Keratinocyte (primary cell): Measurements from ENCODE around the gene SLC35B2. TPM values are rescaled to one million over a fixed set of nuclear protein-coding genes. Genes with fewer than 3 reads are reported as not detected.

Experiments used
- DNase-seq: peaks from one replicate; pipeline ENCODE4 v3.0.0-alpha.2; 2011; ENCODE audit warnings: low read depth, missing footprints, low spot score
- FAIRE-seq: peaks from 2 replicates; lab custom pipeline; 2011; peaks lifted over from hg19 to GRCh38; lab: Jason Lieb, UNC
- H2AFZ ChIP-seq: 2 replicates; pipeline ENCODE4 v1.6.0; 2012; ENCODE audit warnings: low read length, control low read depth, inconsistent platforms; ENCODE audit not compliant: control insufficient read depth
- H3K27ac ChIP-seq: 2 replicates; pipeline ENCODE4 v1.5.1; 2011; ENCODE audit warnings: low read length; ENCODE audit not compliant: control insufficient read depth, insufficient read depth
- H3K27me3 ChIP-seq: 3 replicates; pipeline ENCODE4 v1.6.0; 2011; ENCODE audit warnings: low read length; ENCODE audit not compliant: control insufficient read depth, insufficient read depth; ENCODE audit errors: extremely low read depth
- H3K36me3 ChIP-seq, 2 experiments: 2 replicates in 1 of 2; 3 replicates in 1 of 2; pipeline ENCODE4 v1.5.1; 2011; ENCODE audit warnings: low read length in 2 of 2, mild to moderate bottlenecking in 1 of 2; ENCODE audit not compliant: control insufficient read depth in 2 of 2, insufficient read depth in 2 of 2; ENCODE audit errors: extremely low read depth in 1 of 2
- H3K4me1 ChIP-seq: 3 replicates; pipeline ENCODE4 v1.5.1; 2011; ENCODE audit warnings: low read length; ENCODE audit not compliant: control insufficient read depth, insufficient read depth; ENCODE audit errors: extremely low read depth
- H3K4me2 ChIP-seq: 3 replicates; pipeline ENCODE4 v1.6.0; 2011; ENCODE audit warnings: low read depth, low read length; ENCODE audit not compliant: control insufficient read depth, insufficient read depth; ENCODE audit errors: extremely low read depth
- H3K4me3 ChIP-seq, 3 experiments: fragments of 200-600 bp in 1 of 3; sonication (generic) in 1 of 3; 2 replicates in 2 of 3; 3 replicates in 1 of 3; pipeline ENCODE4 v1.5.1; 2011 to 2016; ENCODE audit warnings: low read length in 3 of 3, mild to moderate bottlenecking in 3 of 3, control low read depth in 2 of 3, inconsistent platforms in 1 of 3, low read depth in 1 of 3, mixed read lengths in 1 of 3, mixed run types in 1 of 3, moderate library complexity in 1 of 3; ENCODE audit not compliant: control insufficient read depth in 2 of 3, insufficient read depth in 2 of 3; ENCODE audit errors: extremely low read depth in 1 of 3
- H3K79me2 ChIP-seq: 2 replicates; pipeline ENCODE4 v1.6.0; 2012; ENCODE audit warnings: low read length; ENCODE audit not compliant: control insufficient read depth, insufficient read depth
- H3K9ac ChIP-seq: 3 replicates; pipeline ENCODE4 v1.6.0; 2011; ENCODE audit warnings: low read length; ENCODE audit not compliant: control insufficient read depth, insufficient read depth; ENCODE audit errors: extremely low read depth
- H3K9me1 ChIP-seq: 3 replicates; pipeline ENCODE4 v1.6.0; 2011; ENCODE audit warnings: low read length; ENCODE audit not compliant: control insufficient read depth, insufficient read depth; ENCODE audit errors: extremely low read depth
- H3K9me3 ChIP-seq: 2 replicates; pipeline ENCODE4 v1.5.1; 2012; ENCODE audit warnings: low read depth, low read length; ENCODE audit not compliant: control insufficient read depth
- H4K20me1 ChIP-seq: 3 replicates; pipeline ENCODE4 v1.6.0; 2011; ENCODE audit warnings: low read length; ENCODE audit not compliant: control insufficient read depth, insufficient read depth; ENCODE audit errors: extremely low read depth
- EZH2 ChIP-seq: IDR thresholded peaks from one replicate; pipeline ENCODE4 v1.6.1; 2012; ENCODE audit warnings: inconsistent platforms, mild to moderate bottlenecking, low read length, moderate library complexity
- dilution Hi-C: fragments of 300-500 bp; cut with MboI; formaldehyde crosslinking; loops from one replicate; pipeline ENCODE4 v1.7.0; 2020; ENCODE audit warnings: low sequenced_read_pairs; ENCODE audit not compliant: extremely low pct_ligation_motif_present
- polyA plus RNA-seq, 5 experiments: library from polyadenylated mRNA; depleted of rRNA in 3 of 5; stranded (reverse) in 3 of 5; stranded (forward) in 1 of 5; unstranded in 1 of 5; fragments of >200 nt; gene quantifications; 1 replicate in 1 of 5; 2 replicates in 3 of 5; 3 replicates in 1 of 5; pipeline versions ENCODE4 v1.2.1 to v1.2.3, GENCODE V29; 2011 to 2012; ENCODE audit warnings: missing spikeins in 2 of 5, low read depth in 1 of 5, low replicate concordance in 1 of 5
- TF ChIP-seq, protein P1 (sequence below), 3 experiments: IDR thresholded peaks in 1 of 3; conservative IDR thresholded peaks in 1 of 3; optimal IDR thresholded peaks in 1 of 3; 2 replicates in 2 of 3; 3 replicates in 1 of 3; pipeline versions ENCODE3 to v1.5.1; 2011; ENCODE audit warnings: low read length in 3 of 3, mild to moderate bottlenecking in 3 of 3, moderate library complexity in 2 of 3, control low read depth in 1 of 3, inconsistent platforms in 1 of 3; ENCODE audit not compliant: insufficient read depth in 2 of 3; ENCODE audit errors: extremely low read depth in 1 of 3

The SLC35B2 gene
- polyA plus RNA-seq, 1 donor (not counting 4 experiments of a cell fraction or from before 2014, with no cell fraction given) = 69.9 TPM

DNA sequence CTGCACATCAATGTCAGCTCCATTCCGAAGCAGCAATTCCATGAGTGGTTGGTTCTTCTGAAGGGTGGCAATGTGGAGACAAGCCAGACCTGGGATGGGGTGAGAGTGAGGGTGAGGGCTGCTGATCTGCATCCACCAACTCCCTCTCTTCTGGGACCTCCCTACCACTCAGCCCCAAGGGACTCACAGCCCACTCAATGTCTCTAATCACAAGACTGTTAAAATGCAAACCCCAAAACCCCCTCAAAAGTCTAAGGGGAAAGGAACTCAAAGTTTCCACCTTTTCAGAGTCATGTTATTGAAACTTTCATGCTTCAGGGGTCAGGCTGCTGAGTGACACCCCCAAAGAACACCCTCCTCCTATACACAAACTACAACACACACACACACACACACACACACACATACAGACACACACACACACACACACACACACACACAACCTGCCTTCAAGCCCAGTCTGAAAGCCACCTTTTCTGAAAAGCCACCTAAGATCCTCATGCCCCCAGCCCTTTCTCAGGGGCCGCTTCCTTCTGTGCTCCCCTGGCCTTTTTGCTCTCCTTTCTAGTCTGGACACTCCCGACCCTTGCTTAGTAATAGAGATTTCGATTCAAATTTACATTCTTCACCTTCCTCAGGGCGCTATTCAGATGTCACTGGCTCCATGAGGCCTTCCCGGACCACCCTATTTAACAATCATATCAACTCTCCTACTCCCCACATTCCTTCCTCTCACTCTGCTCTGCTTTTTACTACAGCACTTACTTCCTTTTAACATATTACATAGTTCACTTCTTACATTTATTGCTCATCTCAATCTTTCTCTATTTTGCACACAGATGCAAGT lies 3.3 kb upstream of the SLC35B2 start:
- H3K79me2 ChIP-seq = peaks cover 41% of the 10 kb centered on the region
- TF ChIP-seq EZH2 = no peak
- TF ChIP-seq, protein P1, sequence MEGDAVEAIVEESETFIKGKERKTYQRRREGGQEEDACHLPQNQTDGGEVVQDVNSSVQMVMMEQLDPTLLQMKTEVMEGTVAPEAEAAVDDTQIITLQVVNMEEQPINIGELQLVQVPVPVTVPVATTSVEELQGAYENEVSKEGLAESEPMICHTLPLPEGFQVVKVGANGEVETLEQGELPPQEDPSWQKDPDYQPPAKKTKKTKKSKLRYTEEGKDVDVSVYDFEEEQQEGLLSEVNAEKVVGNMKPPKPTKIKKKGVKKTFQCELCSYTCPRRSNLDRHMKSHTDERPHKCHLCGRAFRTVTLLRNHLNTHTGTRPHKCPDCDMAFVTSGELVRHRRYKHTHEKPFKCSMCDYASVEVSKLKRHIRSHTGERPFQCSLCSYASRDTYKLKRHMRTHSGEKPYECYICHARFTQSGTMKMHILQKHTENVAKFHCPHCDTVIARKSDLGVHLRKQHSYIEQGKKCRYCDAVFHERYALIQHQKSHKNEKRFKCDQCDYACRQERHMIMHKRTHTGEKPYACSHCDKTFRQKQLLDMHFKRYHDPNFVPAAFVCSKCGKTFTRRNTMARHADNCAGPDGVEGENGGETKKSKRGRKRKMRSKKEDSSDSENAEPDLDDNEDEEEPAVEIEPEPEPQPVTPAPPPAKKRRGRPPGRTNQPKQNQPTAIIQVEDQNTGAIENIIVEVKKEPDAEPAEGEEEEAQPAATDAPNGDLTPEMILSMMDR (optimal IDR thresholded peaks at IDR 0.05 in 1 of 3, IDR thresholded peaks at IDR 0.05 in 1 of 3, conservative IDR thresholded peaks at IDR 0.05 in 1 of 3; ENCODE audit: extremely low read depth in 1 of 3, insufficient read depth in 2 of 3, low read length in 3 of 3) = no peak

DNA sequence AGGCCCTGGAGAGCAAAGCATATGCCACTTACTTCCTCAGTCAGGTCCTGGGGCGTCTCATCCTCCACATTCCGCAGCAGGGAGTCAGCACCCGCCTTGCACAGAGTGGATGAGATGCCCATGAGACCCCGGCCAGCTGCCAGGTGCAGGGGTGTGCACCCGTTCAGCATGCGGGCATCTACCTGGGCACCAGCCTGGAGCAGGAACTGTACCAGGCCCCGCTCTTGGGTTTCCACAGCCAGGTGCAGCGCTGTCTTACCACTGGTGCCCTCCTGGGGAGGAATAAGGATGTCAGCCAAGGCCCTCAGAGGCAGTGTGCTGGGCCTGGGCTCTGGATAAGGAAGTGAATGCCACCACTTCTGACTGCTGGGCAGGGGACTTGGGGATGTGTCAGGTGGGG lies 2.7 kb upstream of the SLC35B2 start:
- Histone ChIP-seq H3K4me2 (no peak overlapping the region), H3K27me3 (no peaks in the 10 kb centered on the region), H3K9me1 (peaks cover 2% of the 10 kb centered on the region), H3K4me3 (no peak overlapping the region), H3K36me3 (peaks cover 19 to 32% of the 10 kb centered on the region in 2 experiments), H3K9ac (no peak overlapping the region), H2AFZ (no peak overlapping the region), H3K9me3 (no peaks in the 10 kb centered on the region), H3K79me2 (peaks cover 44% of the 10 kb centered on the region), H3K4me1 (peaks cover 41% of the 10 kb centered on the region), H3K27ac (no peak overlapping the region), H4K20me1 (peaks cover 14% of the 10 kb centered on the region)
- no peak for FAIRE-seq
- dilution Hi-C loops = no loop called here
- TF ChIP-seq, protein P1 (optimal IDR thresholded peaks at IDR 0.05 in 1 of 3, IDR thresholded peaks at IDR 0.05 in 1 of 3, conservative IDR thresholded peaks at IDR 0.05 in 1 of 3; ENCODE audit: extremely low read depth in 1 of 3, insufficient read depth in 2 of 3, low read length in 3 of 3) = no peak
- no peak for TF ChIP-seq EZH2
- no peak for DNase-seq

More for the DNA sequence above, 3.3 kb upstream of the SLC35B2 start:
- Histone ChIP-seq H3K4me3 (no peak overlapping the region), H3K4me2 (no peak overlapping the region), H3K4me1 (peaks cover 36% of the 10 kb centered on the region), H4K20me1 (peaks cover 8% of the 10 kb centered on the region), H3K27me3 (no peaks in the 10 kb centered on the region), H3K9me3 (no peaks in the 10 kb centered on the region), H3K9me1 (peaks cover 2% of the 10 kb centered on the region), H3K36me3 (peaks cover 17 to 27% of the 10 kb centered on the region in 2 experiments), H3K9ac (no peak overlapping the region), H2AFZ (no peak overlapping the region), H3K27ac (no peak overlapping the region)
- DNase-seq (no peak), FAIRE-seq (no peak)
- dilution Hi-C loops = no loop called here
